OCI-LY1 (cell line): ENCODE measurements around the gene FAM76A.
"Not testable (repeated sequence)": the region's sequence is repeated elsewhere in the genome, so short reads cannot be mapped to it uniquely, and the experiment has no call there.

ENCODE experiments used
- H2AFZ ChIP-seq: fragments of 200-600 bp; sonication (generic), shearing (Covaris generic); 2 replicates; pipeline ENCODE4 v1.6.0; 2014; ENCODE audit warnings: antibody characterized with exemption, mild to moderate bottlenecking, low read length
- H3F3A ChIP-seq: fragments of 200-600 bp; sonication (generic), shearing (Covaris generic); 2 replicates; pipeline ENCODE4 v1.6.0; 2014; ENCODE audit warnings: mild to moderate bottlenecking, antibody characterized with exemption, low read length, moderate library complexity; ENCODE audit not compliant: insufficient read depth
- H3K27ac ChIP-seq: fragments of 200-600 bp; sonication (generic); 2 replicates; pipeline ENCODE4 v1.5.1; 2014; ENCODE audit warnings: low read length, mixed run types, mild to moderate bottlenecking, low read depth; ENCODE audit not compliant: poor library complexity, severe bottlenecking
- H3K27me3 ChIP-seq: fragments of 200-600 bp; sonication (generic); 2 replicates; pipeline ENCODE4 v1.6.0; 2014; ENCODE audit warnings: antibody characterized with exemption, mild to moderate bottlenecking, low read length, moderate library complexity; ENCODE audit not compliant: insufficient read depth
- H3K36me3 ChIP-seq: fragments of 200-600 bp; sonication (generic); 2 replicates; pipeline ENCODE4 v1.6.1; 2014; ENCODE audit warnings: mild to moderate bottlenecking, antibody characterized with exemption, low read length, moderate library complexity, mixed read lengths; ENCODE audit not compliant: insufficient read depth
- H3K4me1 ChIP-seq: fragments of 200-600 bp; sonication (generic); 2 replicates; pipeline ENCODE4 v1.5.1; 2014; ENCODE audit warnings: mild to moderate bottlenecking, low read length, moderate library complexity; ENCODE audit not compliant: insufficient read depth, severe bottlenecking
- H3K4me2 ChIP-seq: fragments of 200-600 bp; sonication (generic), shearing (Covaris generic); 2 replicates; pipeline ENCODE4 v1.6.1; 2014; ENCODE audit warnings: low read length
- H3K4me3 ChIP-seq: fragments of 200-600 bp; sonication (generic); 2 replicates; pipeline ENCODE4 v1.5.1; 2014; ENCODE audit warnings: low read length, low read depth, mild to moderate bottlenecking, mixed read lengths; ENCODE audit not compliant: poor library complexity, severe bottlenecking
- H3K79me2 ChIP-seq: fragments of 200-600 bp; shearing (Covaris generic); 2 replicates; pipeline ENCODE4 v1.6.1; 2016; ENCODE audit warnings: mixed run types, low read length, mixed read lengths; ENCODE audit not compliant: insufficient read depth
- H3K9ac ChIP-seq: fragments of 200-600 bp; sonication (generic), shearing (Covaris generic); 2 replicates; pipeline ENCODE4 v1.6.1; 2014; ENCODE audit warnings: mild to moderate bottlenecking, low read length, mixed read lengths
- H3K9me2 ChIP-seq: fragments of 200-600 bp; sonication (generic), shearing (Covaris generic); 2 replicates; pipeline ENCODE4 v1.6.1; 2014; ENCODE audit warnings: low read depth, mild to moderate bottlenecking, low read length, mixed read lengths
- H3K9me3 ChIP-seq: fragments of 200-600 bp; shearing (Covaris generic); 2 replicates; pipeline ENCODE4 v1.6.1; 2014; ENCODE audit warnings: low read length, mixed read lengths
- H4K20me1 ChIP-seq: fragments of 200-600 bp; sonication (generic), shearing (Covaris generic); 2 replicates; pipeline ENCODE4 v1.6.0; 2016; ENCODE audit warnings: mild to moderate bottlenecking, low read length; ENCODE audit not compliant: insufficient read depth
- EZH2 ChIP-seq: fragments of 200-600 bp; sonication (generic), shearing (Covaris generic); IDR thresholded peaks from 2 replicates; pipeline ENCODE4 v1.8.0; 2017; ENCODE audit warnings: borderline replicate concordance, mixed run types, mild to moderate bottlenecking, antibody characterized with exemption, low read length, moderate library complexity, mixed read lengths
- TF ChIP-seq, protein P1 (sequence below): fragments of 200-600 bp; sonication (generic), shearing (Covaris generic); IDR thresholded peaks from 2 replicates; pipeline ENCODE4 v1.5.1; 2017; ENCODE audit warnings: mild to moderate bottlenecking, antibody characterized with exemption, low read length, moderate library complexity, mixed read lengths

Gene FAM76A

DNA sequence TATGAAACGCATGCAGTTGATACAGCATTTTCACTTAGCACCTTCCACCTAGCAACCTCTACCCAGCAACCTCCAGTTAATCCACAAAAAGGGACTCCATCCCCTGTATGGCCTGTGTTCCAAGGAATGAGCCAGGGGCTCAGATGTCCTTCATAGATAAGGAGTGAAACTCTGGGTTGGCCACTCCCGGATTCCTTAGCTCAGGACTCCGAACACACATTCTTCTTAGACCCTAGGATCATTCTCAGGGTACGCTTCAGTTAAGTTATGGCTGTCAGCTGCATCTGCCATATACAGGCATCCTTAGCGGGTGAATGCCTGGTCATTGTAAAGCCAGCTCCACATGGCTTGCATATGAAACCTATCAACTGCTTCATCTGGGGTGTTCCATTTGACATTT, 37.9 kb upstream of the FAM76A start:
- Histone ChIP-seq H3K9me3 (peaks cover 6% of the 10 kb centered on the region; the same call in 1 of the 2 replicates), H3K9me2 (no peaks in the 10 kb centered on the region), H4K20me1 (no peaks in the 10 kb centered on the region), H3K27me3 (peaks cover 4% of the 10 kb centered on the region; the same call in 1 of the 2 replicates), H3F3A (no peaks in the 10 kb centered on the region), H3K4me2 (no peak overlapping the region), H2AFZ (no peak overlapping the region), H3K4me3 (no peak overlapping the region), H3K4me1 (no peaks in the 10 kb centered on the region), H3K9ac (no peak overlapping the region), H3K36me3 (no peaks in the 10 kb centered on the region; the same call in 1 of the 2 replicates), H3K79me2 (no peaks in the 10 kb centered on the region), H3K27ac (no peak overlapping the region)
- TF ChIP-seq, protein P1, sequence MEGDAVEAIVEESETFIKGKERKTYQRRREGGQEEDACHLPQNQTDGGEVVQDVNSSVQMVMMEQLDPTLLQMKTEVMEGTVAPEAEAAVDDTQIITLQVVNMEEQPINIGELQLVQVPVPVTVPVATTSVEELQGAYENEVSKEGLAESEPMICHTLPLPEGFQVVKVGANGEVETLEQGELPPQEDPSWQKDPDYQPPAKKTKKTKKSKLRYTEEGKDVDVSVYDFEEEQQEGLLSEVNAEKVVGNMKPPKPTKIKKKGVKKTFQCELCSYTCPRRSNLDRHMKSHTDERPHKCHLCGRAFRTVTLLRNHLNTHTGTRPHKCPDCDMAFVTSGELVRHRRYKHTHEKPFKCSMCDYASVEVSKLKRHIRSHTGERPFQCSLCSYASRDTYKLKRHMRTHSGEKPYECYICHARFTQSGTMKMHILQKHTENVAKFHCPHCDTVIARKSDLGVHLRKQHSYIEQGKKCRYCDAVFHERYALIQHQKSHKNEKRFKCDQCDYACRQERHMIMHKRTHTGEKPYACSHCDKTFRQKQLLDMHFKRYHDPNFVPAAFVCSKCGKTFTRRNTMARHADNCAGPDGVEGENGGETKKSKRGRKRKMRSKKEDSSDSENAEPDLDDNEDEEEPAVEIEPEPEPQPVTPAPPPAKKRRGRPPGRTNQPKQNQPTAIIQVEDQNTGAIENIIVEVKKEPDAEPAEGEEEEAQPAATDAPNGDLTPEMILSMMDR: no peak
- no peak for TF ChIP-seq EZH2

DNA sequence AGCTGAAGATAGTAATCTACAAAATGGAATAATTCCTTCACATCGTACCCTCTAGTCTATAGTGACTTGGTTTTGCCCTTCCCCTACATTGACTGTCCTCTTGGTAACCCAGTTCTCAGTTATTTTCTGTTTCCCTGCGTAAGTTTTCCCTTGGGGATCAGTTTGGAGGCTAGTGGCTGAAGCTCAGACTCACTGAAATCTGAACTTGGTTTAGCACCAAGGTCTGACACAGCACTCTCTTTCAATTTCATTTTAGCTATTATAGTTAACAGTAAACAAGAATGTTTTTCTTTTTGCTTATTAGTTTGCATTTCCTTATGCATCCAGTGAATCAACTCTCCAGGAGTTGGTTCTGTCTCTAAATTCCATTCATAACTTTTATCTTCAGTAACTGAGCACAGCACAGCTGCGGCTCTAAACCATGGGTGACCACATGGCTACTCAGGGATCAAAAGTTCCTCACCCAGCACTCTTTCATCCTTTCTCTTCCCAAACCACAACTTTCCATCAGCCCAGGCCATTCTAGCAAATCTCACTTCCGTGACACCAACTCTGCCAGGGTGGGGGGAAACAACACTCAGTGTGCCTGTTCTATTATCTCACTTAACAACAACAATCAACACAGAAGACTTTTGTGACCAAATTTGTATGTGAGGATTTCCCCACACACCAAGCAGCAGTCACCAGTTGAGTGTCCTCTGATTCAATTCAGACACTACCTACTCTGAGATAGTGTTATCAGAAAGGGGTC, 36.2 kb upstream of the FAM76A start:
- H2AFZ ChIP-seq: no peak overlapping the region
- H3K4me1 ChIP-seq: no peaks in the 10 kb centered on the region
- no peaks in the 10 kb centered on the region for H3K9me2 ChIP-seq
- H3K27me3 ChIP-seq: peaks cover 4% of the 10 kb centered on the region; the same call in 1 of the 2 replicates
- TF ChIP-seq, protein P1: no peak
- no peak for TF ChIP-seq EZH2
- no peaks in the 10 kb centered on the region for H4K20me1 ChIP-seq
- no peak overlapping the region for H3K9ac ChIP-seq
- no peak overlapping the region for H3K4me2 ChIP-seq
- H3K9me3 ChIP-seq: peaks cover 6% of the 10 kb centered on the region; the same call in 1 of the 2 replicates
- no peaks in the 10 kb centered on the region for H3K79me2 ChIP-seq
- no peak overlapping the region for H3K4me3 ChIP-seq
- H3F3A ChIP-seq: no peaks in the 10 kb centered on the region
- H3K27ac ChIP-seq: no peak overlapping the region
- H3K36me3 ChIP-seq: no peaks in the 10 kb centered on the region; the same call in 1 of the 2 replicates

DNA sequence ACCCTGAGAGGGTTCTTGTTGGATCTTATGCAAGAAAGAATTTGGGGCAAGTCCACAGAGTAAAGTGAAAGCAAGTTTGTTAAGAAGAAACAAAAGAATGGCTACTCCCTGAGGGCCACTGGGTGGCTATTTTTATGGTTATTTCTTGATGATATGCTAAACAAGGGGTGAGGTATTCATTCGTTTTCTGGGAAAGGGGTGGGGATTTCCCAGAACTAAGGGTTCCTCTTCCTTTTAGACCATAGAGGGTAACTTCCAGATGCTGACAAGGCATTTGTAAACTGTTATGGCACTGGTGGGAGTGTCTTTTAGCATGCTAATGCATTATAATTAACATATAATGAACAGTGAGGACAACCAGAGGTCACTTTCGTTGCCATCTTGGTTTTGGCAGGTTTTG, 35.6 kb upstream of the FAM76A start:
- Histone ChIP-seq H3K9ac (no peak overlapping the region), H4K20me1 (no peaks in the 10 kb centered on the region), H2AFZ (no peak overlapping the region), H3K4me3 (no peak overlapping the region), H3F3A (no peaks in the 10 kb centered on the region), H3K27me3 (peaks cover 4% of the 10 kb centered on the region; the same call in 1 of the 2 replicates), H3K27ac (no peak overlapping the region), H3K4me1 (no peaks in the 10 kb centered on the region), H3K79me2 (no peaks in the 10 kb centered on the region), H3K36me3 (no peaks in the 10 kb centered on the region; the same call in 1 of the 2 replicates), H3K9me3 (peaks cover 6% of the 10 kb centered on the region; the same call in 1 of the 2 replicates), H3K4me2 (no peak overlapping the region), H3K9me2 (no peaks in the 10 kb centered on the region)
- no peak for TF ChIP-seq EZH2
- TF ChIP-seq, protein P1: no peak

DNA sequence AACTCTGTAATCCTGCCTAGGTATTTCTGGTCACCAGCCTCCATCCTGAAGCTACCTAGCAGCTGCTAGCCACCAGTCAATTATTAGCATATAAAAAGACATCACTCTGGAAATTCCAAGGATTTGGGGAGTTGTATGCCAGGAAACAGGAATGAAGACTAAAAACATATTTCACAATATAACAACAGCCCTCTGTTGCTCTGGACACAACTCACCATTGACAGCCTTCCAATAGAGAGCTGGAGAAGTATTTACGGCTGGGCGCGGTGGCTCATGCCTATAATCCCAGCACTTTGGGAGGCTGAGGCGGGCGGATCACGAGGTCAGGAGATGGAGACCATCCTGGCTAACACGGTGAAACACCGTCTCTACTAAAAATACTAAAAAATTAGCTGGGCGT, 28.9 kb upstream of the FAM76A start:
- H3K27me3 ChIP-seq, H3K27ac ChIP-seq, H3K9ac ChIP-seq, H3K36me3 ChIP-seq, H3K4me2 ChIP-seq, H3K4me1 ChIP-seq, H3F3A ChIP-seq, H3K4me3 ChIP-seq, H3K79me2 ChIP-seq, H4K20me1 ChIP-seq, H3K9me2 ChIP-seq, H2AFZ ChIP-seq: not testable (repeated sequence)
- peaks cover 12% of the 10 kb centered on the region; the same call in 1 of the 2 replicates for H3K9me3 ChIP-seq
